Epithelial cell of prostate (primary cell): Measurements from ENCODE around the gene PNMA6E.
"Not testable (repeated sequence)": the region's sequence is repeated elsewhere in the genome, so short reads cannot be mapped to it uniquely, and the experiment has no call there.

ENCODE experiments used
- DNase-seq: peaks from one replicate; pipeline ENCODE4 v3.0.0-alpha.2; 2011; ENCODE audit warnings: low read depth, low spot score
- H3K27ac ChIP-seq: fragments of 450-650 bp; 2 replicates; pipeline ENCODE4 v1.5.1; 2017; ENCODE audit warnings: mild to moderate bottlenecking

Gene PNMA6E

GRCh38 chrX:153409414-153410101 is 8.4 kb upstream of the PNMA6E start:
- H3K27ac ChIP-seq: no peak overlapping the region
- DNase-seq: no peak

- H3K27ac ChIP-seq: no peak overlapping the region
- no peak for DNase-seq
Measured at GRCh38 chrX:153408871-153409351, 7.8 kb upstream of the PNMA6E start.

- no peak overlapping the region for H3K27ac ChIP-seq
- DNase-seq: no peak
Measured at GRCh38 chrX:153408221-153408721, 7.1 kb upstream of the PNMA6E start.

GRCh38 chrX:153407736-153408135 is 6.6 kb upstream of the PNMA6E start:
- H3K27ac ChIP-seq: no peak overlapping the region
- no peak for DNase-seq

GRCh38 chrX:153406903-153407302 is 5.8 kb upstream of the PNMA6E start:
- DNase-seq: no peak
- H3K27ac ChIP-seq: no peak overlapping the region

- H3K27ac ChIP-seq: no peak overlapping the region
- no peak for DNase-seq
Measured at GRCh38 chrX:153406011-153406410, 4.9 kb upstream of the PNMA6E start.

GRCh38 chrX:153405426-153405825 is 4.3 kb upstream of the PNMA6E start:
- DNase-seq: no peak
- H3K27ac ChIP-seq: no peak overlapping the region

- DNase-seq, H3K27ac ChIP-seq: not testable (repeated sequence)
Measured at GRCh38 chrX:153404333-153404732, 3.2 kb upstream of the PNMA6E start.

GRCh38 chrX:153400146-153401132 is 711 bp downstream of the PNMA6E start:
- H3K27ac ChIP-seq: no peak overlapping the region
- DNase-seq: no peak

GRCh38 chrX:153398275-153398960 is 2.7 kb downstream of the PNMA6E start:
- no peak for DNase-seq

GRCh38 chrX:153397256-153397960 is 3.7 kb downstream of the PNMA6E start:
- H3K27ac ChIP-seq: no peak overlapping the region
- DNase-seq: no peak

More at GRCh38 chrX:153398275-153398960, 2.7 kb downstream of the PNMA6E start:
- H3K27ac ChIP-seq: no peak overlapping the region

- no peak for DNase-seq
- no peak overlapping the region for H3K27ac ChIP-seq
Measured at GRCh38 chrX:153396320-153397195, 4.6 kb downstream of the PNMA6E start.

- DNase-seq: no peak
- no peak overlapping the region for H3K27ac ChIP-seq
Measured at GRCh38 chrX:153395613-153396319, 5.4 kb downstream of the PNMA6E start.

- H3K27ac ChIP-seq: no peak overlapping the region
- DNase-seq: no peak
Measured at GRCh38 chrX:153394612-153395011, 6.5 kb downstream of the PNMA6E start.

GRCh38 chrX:153392642-153393321 is 8.4 kb downstream of the PNMA6E start:
- H3K27ac ChIP-seq: no peak overlapping the region
- no peak for DNase-seq

- not testable (repeated sequence) for H3K27ac ChIP-seq, DNase-seq
Measured at GRCh38 chrX:153389460-153389768, 11.7 kb downstream of the PNMA6E start.

- DNase-seq: no peak
- no peak overlapping the region for H3K27ac ChIP-seq
Measured at GRCh38 chrX:153388722-153389459, 12.3 kb downstream of the PNMA6E start.
